Stimulated activated CD8-positive, alpha-beta memory T cell treated with anti-CD3 and anti-CD28 coated beads, Interleukin-15, amount 100 ng/mL, for 48 hours (primary cell): Measurements from ENCODE around the gene KIFAP3.
"Not testable (repeated sequence)": the region's sequence is repeated elsewhere in the genome, so short reads cannot be mapped to it uniquely, and the experiment has no call there.

Source experiments
- DNase-seq, 2 donors: peaks; one replicate each; pipeline ENCODE4 v3.0.0-alpha.2; 2020; ENCODE audit warnings: low read depth in 2 of 2

The KIFAP3 gene

GRCh38 chr1:170063109-170063826 lies 11.2 kb downstream of the KIFAP3 start:
- DNase-seq = no peak

GRCh38 chr1:170061676-170062075 lies 12.8 kb downstream of the KIFAP3 start:
- not testable (repeated sequence) for DNase-seq

- DNase-seq = not testable (repeated sequence)
Measured at GRCh38 chr1:170060015-170060520, 14.4 kb downstream of the KIFAP3 start.

GRCh38 chr1:170049176-170049800 lies 25.2 kb downstream of the KIFAP3 start:
- DNase-seq = no peak

GRCh38 chr1:170048515-170048914 lies 26.0 kb downstream of the KIFAP3 start:
- no peak for DNase-seq

GRCh38 chr1:170044187-170044586 lies 30.3 kb downstream of the KIFAP3 start:
- DNase-seq = no peak

GRCh38 chr1:170041423-170042192 lies 32.9 kb downstream of the KIFAP3 start:
- DNase-seq = no peak

GRCh38 chr1:170032531-170033280 lies 41.8 kb downstream of the KIFAP3 start:
- DNase-seq = no peak

GRCh38 chr1:170030212-170030611 lies 44.3 kb downstream of the KIFAP3 start:
- no peak for DNase-seq

- DNase-seq = no peak
Measured at GRCh38 chr1:170027760-170028159, 46.7 kb downstream of the KIFAP3 start.

- no peak for DNase-seq
Measured at GRCh38 chr1:170020859-170021258, 53.6 kb downstream of the KIFAP3 start.

- DNase-seq = no peak
Measured at GRCh38 chr1:170017478-170017877, 57.0 kb downstream of the KIFAP3 start.

GRCh38 chr1:170012920-170013319 lies 61.6 kb downstream of the KIFAP3 start:
- no peak for DNase-seq

- no peak for DNase-seq
Measured at GRCh38 chr1:170010443-170010842, 64.1 kb downstream of the KIFAP3 start.

GRCh38 chr1:170009551-170009950 lies 64.9 kb downstream of the KIFAP3 start:
- DNase-seq = no peak

GRCh38 chr1:170008745-170009144 lies 65.8 kb downstream of the KIFAP3 start:
- not testable (repeated sequence) for DNase-seq

GRCh38 chr1:170003270-170003835 lies 71.1 kb downstream of the KIFAP3 start:
- not testable (repeated sequence) for DNase-seq

GRCh38 chr1:170001266-170001665 lies 73.2 kb downstream of the KIFAP3 start:
- DNase-seq = no peak

- DNase-seq = no peak
Measured at GRCh38 chr1:169999761-170000160, 74.7 kb downstream of the KIFAP3 start.

- no peak for DNase-seq
Measured at GRCh38 chr1:169999331-169999741, 75.2 kb downstream of the KIFAP3 start.

GRCh38 chr1:169995993-169996392 lies 78.5 kb downstream of the KIFAP3 start:
- no peak for DNase-seq
